GM18520 (cell line): ENCODE results near the gene CD58.

ENCODE experiments used
- ATAC-seq: cut with Tn5 transposase; IDR thresholded peaks from one replicate; pipeline ENCODE4 v1.9.1; 2021; ENCODE audit not compliant: unreplicated experiment

Gene CD58

GRCh38 chr1:116544588-116545358, 26.1 kb downstream of the CD58 start:
- ATAC-seq: no peak

DNA sequence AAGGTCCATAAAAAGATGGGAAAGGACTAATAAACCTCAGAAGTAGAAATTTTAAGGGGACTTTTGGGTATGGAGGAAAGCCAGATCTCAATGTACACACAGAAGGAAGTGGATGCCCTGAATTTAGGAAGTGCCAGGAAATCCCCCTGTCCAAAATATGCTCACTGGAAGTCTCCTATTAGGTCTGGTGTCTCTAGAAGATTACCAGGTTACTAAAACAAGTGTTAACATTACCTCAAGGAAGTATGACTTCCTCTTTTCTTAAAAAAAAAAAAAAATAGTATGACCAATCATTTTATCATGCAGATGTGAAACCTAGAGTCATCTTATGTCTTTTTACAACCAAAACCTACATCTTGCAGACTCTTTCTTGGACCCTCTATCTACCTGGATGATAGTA, 30.7 kb downstream of the CD58 start:
- ATAC-seq: peak; percentile 37

DNA sequence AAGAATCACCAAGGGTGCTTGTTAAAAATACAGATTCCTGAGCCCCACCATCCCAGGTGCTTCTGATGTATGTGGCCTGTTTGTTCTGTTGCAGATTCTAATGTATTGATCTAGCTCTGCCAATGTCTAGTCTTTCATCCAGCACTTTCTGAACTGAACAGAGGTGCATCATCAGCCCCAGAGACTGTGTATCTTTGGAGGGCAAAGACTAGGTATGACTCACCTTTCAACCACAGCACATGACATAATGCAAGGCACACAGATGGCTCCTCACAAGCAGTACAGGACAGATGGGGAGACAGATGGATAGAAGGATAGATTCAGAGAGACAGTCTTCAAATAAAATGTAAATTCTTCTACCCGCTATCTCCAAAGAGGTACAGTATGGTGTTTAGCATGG, 32.3 kb downstream of the CD58 start:
- peak; percentile 81 for ATAC-seq

GRCh38 chr1:116537898-116538297, 32.9 kb downstream of the CD58 start:
- ATAC-seq: no peak

DNA sequence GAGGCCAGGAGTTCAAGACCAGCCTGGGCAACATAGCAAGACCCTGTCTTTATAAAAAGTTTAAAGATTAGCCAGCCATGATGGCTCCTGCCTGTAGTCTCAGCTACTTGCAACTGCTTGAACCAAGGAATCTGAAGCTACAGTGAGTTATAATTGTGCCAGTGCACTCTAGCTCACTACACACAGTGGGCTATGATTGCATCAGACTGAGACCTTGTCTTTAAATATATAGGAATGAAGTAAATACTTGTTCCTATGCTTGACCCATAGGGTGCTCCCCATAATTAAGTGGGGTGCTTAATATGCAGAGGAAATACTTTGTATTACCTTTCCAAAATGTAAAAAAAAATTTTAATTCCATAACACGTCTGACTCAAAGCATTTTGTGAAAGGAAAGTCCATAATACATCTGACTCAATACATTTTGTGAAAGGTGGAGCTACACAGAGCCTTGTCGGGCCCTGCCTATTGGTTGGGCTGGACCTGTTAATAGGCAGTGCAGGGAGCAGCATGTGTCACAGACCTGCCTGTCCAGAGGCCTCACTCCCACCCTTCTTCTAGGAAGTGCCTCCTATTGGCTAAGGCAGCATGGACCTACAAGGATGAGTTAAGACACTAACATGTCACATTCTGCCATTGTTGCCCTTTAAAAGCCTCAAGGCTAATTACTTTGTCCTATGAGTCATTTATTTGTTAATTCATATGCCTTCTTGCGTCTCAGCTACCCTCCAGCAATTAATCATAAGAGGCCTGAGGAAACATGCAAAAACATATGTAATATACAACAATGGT, 33.6 kb downstream of the CD58 start:
- no peak for ATAC-seq

- no peak for ATAC-seq
Measured at GRCh38 chr1:116534014-116534739, 36.6 kb downstream of the CD58 start.

GRCh38 chr1:116533429-116533820, 37.4 kb downstream of the CD58 start:
- ATAC-seq: no peak

DNA sequence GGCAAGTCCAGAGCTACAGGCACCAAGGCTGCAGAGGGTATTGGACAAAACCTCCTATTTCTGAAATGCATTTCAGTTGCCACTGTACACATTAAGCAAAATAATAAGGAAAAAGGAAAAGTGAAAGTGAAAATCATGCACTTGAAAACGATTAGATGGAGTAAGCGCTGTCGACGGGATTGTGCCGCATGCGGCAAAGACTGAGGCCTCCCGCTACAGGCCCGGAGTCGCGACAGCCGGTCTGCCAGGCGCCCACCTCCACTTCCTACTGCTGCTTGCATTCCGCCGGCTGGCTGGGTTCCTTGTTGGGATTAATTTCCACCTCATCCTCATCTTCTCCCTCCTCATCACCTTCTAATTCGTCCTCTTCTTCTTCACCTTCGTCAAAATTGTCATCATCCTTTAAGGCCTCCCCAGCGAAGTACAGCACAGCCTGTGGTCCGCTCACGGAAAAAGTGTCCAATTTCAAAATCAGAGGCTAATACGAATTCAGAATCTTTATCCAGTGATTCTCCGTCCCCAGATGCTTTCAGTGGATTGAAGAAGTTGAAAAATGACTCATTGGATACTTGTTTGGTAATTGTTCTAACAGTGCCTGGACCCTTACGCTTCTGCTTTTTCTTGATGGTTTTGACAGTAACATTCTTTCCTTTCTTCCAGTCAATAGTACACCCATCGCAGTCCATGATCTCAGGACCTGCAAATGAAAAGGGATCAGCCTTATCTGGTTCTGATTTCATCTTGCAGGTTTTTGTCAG, 38.0 kb downstream of the CD58 start:
- ATAC-seq: no peak

DNA sequence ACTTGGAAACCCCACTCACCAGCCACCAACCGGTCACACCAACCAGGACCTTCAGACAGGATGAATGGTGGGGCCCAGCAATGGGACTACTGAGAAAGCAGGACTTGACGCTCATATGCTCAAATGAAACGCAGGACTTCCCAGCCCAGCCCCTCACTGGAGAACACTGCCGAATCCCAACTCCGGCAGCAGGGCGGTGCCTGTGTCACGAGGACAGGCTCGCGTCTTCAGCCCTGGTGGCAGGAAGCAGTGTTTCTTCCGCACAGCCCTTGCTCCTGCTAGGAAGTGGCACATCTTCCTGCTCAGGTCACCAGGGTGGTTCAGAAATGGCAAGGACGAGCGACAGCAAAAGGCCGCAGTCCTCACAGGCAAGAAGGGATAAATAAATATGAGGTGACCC, 38.9 kb downstream of the CD58 start:
- ATAC-seq: no peak

DNA sequence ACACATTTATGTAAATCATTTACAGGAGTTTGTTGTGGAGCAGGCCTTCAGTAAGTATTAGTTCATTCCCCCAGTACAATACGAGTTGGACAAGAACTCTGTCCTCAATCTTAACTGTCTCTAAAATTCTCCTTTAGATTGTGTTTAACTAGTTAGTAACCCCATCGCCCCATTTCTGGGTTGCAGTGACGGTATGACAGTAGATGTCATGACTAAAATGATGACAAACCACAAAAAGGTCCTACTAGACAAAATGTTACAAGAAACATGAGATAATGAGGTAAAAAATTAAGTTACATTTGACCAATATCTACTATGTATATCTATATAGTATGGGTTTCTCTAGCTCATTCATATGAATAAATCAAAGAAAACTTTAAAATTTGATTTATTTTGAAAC, 41.1 kb downstream of the CD58 start:
- no peak for ATAC-seq

DNA sequence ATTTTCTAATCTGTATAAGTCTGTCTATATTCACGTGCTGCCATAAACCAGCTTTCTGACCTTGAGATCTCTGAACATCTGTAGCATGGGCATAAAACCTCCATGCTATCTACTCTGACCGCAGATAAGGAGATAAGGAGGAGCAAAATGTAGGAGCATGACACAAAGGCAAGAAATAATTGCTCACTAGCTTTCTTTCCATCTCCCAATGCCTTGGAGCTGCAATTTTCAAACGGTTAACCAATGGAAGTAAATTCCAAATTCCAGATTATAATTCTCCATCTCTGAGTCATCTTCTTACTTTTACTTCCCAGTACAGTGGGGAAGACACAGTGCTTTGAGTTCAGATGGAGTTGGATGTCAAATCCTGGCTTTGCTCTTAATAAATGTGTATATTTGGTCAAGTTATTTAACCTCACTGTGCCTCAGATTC, 41.6 kb downstream of the CD58 start:
- no peak for ATAC-seq

DNA sequence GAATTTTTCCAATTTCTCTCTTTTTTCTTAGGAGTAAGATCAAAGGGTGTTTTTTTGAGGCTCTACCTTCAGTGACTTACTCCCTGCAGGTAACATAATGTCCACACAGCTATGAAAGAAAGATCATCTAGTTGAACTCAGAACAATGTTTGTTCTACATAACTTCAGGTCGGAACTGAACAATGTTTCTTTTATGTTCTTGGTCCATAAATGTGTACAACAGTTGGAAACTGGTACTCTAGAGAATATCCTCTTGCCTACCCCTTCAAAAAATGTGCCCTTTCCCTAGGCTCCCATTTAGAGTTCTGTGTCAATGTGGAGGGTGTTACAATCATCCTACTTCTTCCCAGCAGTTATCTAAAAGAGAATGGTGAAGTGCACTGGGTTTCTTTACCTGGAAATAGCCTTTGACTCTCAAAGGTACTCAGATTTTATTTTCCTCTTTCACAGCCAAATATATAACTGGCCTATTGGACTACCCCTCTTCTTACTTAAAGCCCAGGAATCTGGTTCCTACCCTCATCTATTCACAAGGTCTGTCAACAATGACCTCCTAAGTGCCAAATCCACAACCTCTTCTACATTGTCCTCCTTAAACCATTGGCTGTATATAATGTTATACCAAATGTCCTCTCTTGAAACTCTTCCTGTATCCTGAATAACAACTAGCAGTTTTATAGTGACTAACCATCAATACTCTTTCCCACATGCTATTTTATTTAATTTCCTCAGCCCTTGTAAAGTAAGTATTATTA, 42.3 kb downstream of the CD58 start:
- no peak for ATAC-seq

GRCh38 chr1:116525440-116525839, 45.4 kb downstream of the CD58 start:
- ATAC-seq: no peak

- no peak for ATAC-seq
Measured at GRCh38 chr1:116521186-116521585, 49.6 kb downstream of the CD58 start.

- ATAC-seq: no peak
Measured at GRCh38 chr1:116518400-116518799, 52.4 kb downstream of the CD58 start.

DNA sequence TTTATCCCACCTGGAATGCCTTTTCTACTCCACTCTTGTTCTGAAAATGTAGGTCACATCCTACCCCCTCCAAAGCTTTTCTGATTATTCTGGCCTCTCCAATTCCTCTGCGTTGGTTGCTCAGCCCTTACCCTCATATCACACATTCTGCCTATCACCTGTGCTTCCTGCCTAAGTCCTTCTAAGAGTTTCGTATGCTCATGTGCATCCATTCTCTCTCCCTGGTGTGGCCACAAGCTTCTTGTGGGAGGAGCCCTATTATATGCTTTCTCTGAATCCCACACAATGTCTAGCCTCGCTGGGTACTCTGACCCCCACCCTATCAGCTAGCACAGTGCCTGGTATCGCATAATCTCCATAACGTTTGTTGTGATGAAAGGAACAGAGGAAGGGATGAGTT, 54.2 kb downstream of the CD58 start:
- no peak for ATAC-seq

GRCh38 chr1:116515702-116516101, 55.1 kb downstream of the CD58 start:
- no peak for ATAC-seq

DNA sequence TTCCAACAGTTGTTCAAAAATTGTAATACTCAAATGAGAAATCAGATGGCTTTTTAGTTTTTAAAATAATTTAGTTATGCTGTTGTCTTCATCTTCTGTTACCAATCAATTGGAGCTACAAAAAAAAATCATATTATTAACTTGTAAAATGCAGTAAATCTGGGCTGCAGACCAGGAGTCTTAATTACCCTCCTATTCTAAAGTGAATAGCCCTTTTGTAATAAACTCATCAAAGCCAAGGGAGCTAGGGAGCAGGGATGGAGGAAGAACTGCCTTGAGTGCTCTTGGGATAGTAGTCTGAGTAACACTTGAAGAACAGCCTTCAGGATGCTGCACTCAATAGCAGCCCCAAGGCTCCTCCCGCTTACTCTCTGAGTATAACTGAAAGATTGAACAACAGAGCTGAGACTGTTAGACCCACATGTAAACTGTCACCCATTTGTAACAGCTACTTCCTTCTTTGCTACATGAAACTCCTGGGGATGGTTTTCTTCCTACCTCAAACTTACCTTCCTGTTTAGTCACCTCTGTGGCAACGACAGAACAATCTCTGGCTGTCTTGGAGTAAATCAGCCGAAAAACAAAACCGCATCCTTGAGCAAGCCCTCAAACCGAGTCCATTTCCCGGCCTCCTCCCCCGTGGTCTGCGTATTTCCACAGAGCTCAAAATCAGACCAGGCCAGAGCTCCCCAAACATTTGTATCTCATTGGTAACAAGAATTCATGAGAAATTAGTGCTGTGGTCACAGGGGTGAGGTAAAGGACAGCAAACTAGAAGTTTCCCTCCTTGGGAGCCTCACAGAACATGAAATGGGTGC, 55.9 kb downstream of the CD58 start:
- ATAC-seq: peak; percentile 70

DNA sequence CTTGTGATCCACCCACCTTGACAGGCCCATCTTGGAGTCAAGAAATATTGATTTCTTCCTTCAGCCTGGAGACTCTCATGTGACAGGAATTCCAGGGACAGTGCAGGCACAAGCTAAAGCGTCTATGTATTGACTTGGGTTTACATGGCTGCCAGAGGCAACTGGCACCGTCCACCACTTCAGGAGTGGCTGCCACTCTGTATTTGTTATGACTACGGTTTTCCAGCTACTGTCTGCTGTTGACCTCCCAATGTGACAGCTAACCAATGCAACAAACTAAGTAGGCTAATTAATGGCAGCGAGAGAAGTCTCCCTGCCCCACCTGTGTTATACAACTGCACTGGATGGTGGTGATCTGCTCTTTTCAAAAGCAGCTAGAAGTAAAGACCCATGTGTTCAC, 56.9 kb downstream of the CD58 start:
- no peak for ATAC-seq
